HG02759 (cell line): ENCODE results near the gene PRR23B.

Experiments used
- ATAC-seq: cut with Tn5 transposase; IDR thresholded peaks from one replicate; pipeline ENCODE4 v1.9.1; 2021; ENCODE audit warnings: mild to moderate bottlenecking, moderate library complexity; ENCODE audit not compliant: unreplicated experiment

Gene PRR23B

GRCh38 chr3:138975351-138975750 lies 45.4 kb downstream of the PRR23B start:
- ATAC-seq, result no peak

GRCh38 chr3:138974462-138974861 lies 46.3 kb downstream of the PRR23B start:
- no peak for ATAC-seq

- no peak for ATAC-seq
Observed at GRCh38 chr3:138972941-138973340, 47.8 kb downstream of the PRR23B start.

GRCh38 chr3:138971766-138972320 lies 48.9 kb downstream of the PRR23B start:
- no peak for ATAC-seq
